Thymus (tissue), 11 donors: Measurements from ENCODE around the gene LPCAT3. TPM values are rescaled to one million over a fixed set of nuclear protein-coding genes. Genes with fewer than 3 reads are reported as not detected.

Experiments
- DNase-seq, 9 donors: peaks; one replicate each; pipeline ENCODE4 v3.0.0-alpha.2; 2013; ENCODE audit warnings: low spot score in 9 of 9, low read depth in 6 of 9, missing footprints in 1 of 9
- H3K27ac ChIP-seq, 2 donors: one replicate each; pipeline ENCODE4 v1.5.1; 2013; ENCODE audit warnings: control low read depth in 1 of 2, low read depth in 1 of 2, low read length in 1 of 2, mild to moderate bottlenecking in 1 of 2, moderate library complexity in 1 of 2
- H3K27me3 ChIP-seq, 2 donors: one replicate each; pipeline ENCODE4 v1.5.1; 2013; ENCODE audit warnings: low read length in 1 of 2; ENCODE audit not compliant: control insufficient read depth in 2 of 2, insufficient read depth in 1 of 2
- H3K36me3 ChIP-seq, 2 donors: one replicate each; pipeline ENCODE4 v1.5.1; 2013; ENCODE audit warnings: low read length in 1 of 2, mild to moderate bottlenecking in 1 of 2, moderate library complexity in 1 of 2; ENCODE audit not compliant: control insufficient read depth in 2 of 2, insufficient read depth in 2 of 2
- H3K4me1 ChIP-seq, 2 donors: one replicate each; pipeline ENCODE4 v1.5.1; 2013; ENCODE audit warnings: low read length in 2 of 2; ENCODE audit not compliant: control insufficient read depth in 2 of 2, insufficient read depth in 2 of 2
- H3K4me3 ChIP-seq, 2 donors: one replicate each; pipeline ENCODE4 v1.5.1; 2013; ENCODE audit warnings: low read length in 2 of 2, control low read depth in 1 of 2, mild to moderate bottlenecking in 1 of 2
- H3K9me3 ChIP-seq, 2 donors: one replicate each; pipeline ENCODE4 v1.5.1; 2013; ENCODE audit warnings: low read length in 1 of 2, mild to moderate bottlenecking in 1 of 2; ENCODE audit not compliant: control insufficient read depth in 2 of 2, insufficient read depth in 1 of 2
- WGBS: extraction: QIAGEN DNeasy Blood & Tissue Kit; methylation state at CpG from one replicate; pipeline ENCODE4 v1.1.7; 2013; 5-methylcytosine and 5-hydroxymethylcytosine counted together
- polyA plus RNA-seq: library from polyadenylated mRNA; stranded (reverse); fragments of 200-250 nt; gene quantifications from one replicate; pipeline ENCODE4 v1.2.3, GENCODE V29; 2013
- total RNA-seq: library from RNA; stranded (reverse); fragments of 120-200 nt; gene quantifications from one replicate; pipeline ENCODE4 v1.2.4, GENCODE V29; 2013
- donor health status: healthy.

LPCAT3 gene
- total and polyA plus RNA-seq, 2 donors: 16.1 to 28.2 TPM

GRCh38 chr12:6977653-6978052 lies 40.6 kb downstream of the LPCAT3 start:
- no peak overlapping the region for H3K27ac ChIP-seq
- WGBS: 93% methylated on average over 10 of the region's 10 CpGs

DNA sequence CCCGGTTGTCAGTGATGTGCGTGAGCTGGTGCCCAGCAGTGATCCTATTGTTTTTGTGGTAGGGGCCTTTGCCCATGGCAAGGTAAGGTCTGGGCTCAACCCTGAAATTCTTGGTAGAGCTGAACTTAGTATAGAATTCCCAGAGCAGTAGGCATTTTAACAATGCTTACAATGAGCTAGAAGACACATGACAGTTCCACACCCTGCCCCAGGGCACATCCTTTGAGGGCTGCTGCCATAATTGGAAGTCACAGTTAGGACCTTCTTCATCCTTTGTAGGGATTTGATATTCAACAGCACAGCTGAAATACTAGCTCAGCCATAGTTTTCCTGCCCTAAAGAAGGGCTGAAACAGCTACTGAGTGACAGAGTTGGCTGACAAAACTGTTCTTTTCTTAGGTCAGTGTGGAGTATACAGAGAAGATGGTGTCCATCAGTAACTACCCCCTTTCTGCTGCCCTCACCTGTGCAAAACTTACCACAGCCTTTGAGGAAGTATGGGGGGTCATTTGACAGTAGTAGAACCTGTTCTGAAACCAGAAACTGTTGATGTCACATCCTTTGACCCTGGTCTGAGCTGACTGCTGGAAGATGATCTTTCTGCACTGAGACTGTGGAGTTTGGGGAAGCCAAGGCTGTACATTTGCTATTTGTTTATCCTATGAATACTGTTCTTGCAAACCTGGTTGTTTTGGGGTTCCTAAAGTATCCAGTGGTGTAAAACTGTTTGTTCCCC lies 42.8 kb downstream of the LPCAT3 start:
- H3K27ac ChIP-seq: no peak overlapping the region
- 97% methylated on average over 2 of the region's 2 CpGs for WGBS
- no peak overlapping the region for H3K4me3 ChIP-seq
- H3K4me1 ChIP-seq: peaks cover 3 to 6% of the 10 kb centered on the region in 2 donors
- peaks cover 64 to 66% of the 10 kb centered on the region in 2 donors for H3K36me3 ChIP-seq
- no peaks in the 10 kb centered on the region for H3K9me3 ChIP-seq
- no peak for DNase-seq
- no peaks in the 10 kb centered on the region for H3K27me3 ChIP-seq

More at GRCh38 chr12:6977653-6978052, 40.6 kb downstream of the LPCAT3 start:
- Histone ChIP-seq H3K36me3 (peaks cover 86 to 88% of the 10 kb centered on the region in 2 donors), H3K9me3 (no peaks in the 10 kb centered on the region), H3K4me3 (no peak overlapping the region), H3K27me3 (no peaks in the 10 kb centered on the region), H3K4me1 (no peaks in the 10 kb centered on the region)
- no peak for DNase-seq

- no peaks in the 10 kb centered on the region for H3K9me3 ChIP-seq
- H3K27ac ChIP-seq: no peak overlapping the region
- WGBS: 98% methylated on average over 6 of the region's 6 CpGs
- H3K36me3 ChIP-seq: peaks cover 53 to 55% of the 10 kb centered on the region in 2 donors
- no peak for DNase-seq
- no peak overlapping the region for H3K4me3 ChIP-seq
- H3K4me1 ChIP-seq: peaks cover 6 to 15% of the 10 kb centered on the region in 2 donors
- no peaks in the 10 kb centered on the region for H3K27me3 ChIP-seq
Observed at GRCh38 chr12:6974180-6974579, 44.1 kb downstream of the LPCAT3 start.

DNA sequence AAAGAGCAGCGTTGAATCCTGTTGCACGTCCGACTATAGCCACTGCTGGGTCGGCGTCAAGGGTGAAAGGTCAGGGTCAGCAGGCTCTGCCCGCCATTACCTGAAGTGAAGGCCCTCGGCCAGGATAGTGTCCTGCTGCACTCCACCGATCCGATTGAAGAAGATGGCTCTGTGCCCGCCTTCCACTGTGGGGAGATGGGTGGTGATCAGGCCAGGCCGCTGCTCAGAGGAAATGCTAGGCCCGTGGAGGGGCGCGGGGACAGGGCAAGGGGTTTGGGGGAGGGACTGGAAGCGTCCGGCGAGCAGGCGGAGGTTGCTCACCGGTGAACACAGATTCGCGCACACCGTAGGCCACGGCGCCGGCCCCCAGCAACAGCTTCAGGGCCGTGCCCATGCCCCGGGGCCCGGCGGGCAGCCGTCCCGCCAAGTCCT lies 48.2 kb downstream of the LPCAT3 start:
- Histone ChIP-seq H3K4me1 (peaks cover 9 to 40% of the 10 kb centered on the region in 2 donors), H3K9me3 (no peaks in the 10 kb centered on the region), H3K4me3 (peak overlapping the region; percentile 57 to 95), H3K27me3 (no peaks in the 10 kb centered on the region), H3K27ac (peak overlapping the region; percentile 80 to 84), H3K36me3 (peaks cover 44 to 55% of the 10 kb centered on the region in 2 donors)
- DNase-seq: no peak
- under 1% methylated on average over 31 of the region's 31 CpGs for WGBS

DNA sequence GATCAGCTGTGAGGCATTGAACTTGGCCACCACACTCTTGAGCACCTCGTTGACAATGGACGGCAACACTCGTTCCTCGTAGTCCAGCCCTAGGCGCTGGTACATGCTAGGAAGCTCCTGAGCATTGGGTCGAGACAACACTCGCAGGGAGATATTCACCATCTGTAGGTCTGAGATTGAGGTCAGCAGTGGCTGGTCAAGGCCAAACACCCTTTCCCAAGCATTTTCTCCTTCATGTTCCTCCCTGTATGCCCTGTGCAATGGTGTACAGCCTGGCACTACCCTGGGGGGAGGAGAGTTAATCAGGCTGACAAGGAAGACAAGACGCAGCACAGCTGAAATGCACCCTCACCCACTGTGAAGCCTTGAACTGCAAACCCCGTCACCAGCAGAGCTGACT lies 49.9 kb downstream of the LPCAT3 start:
- H3K27ac ChIP-seq: no peak overlapping the region
- WGBS: 99% methylated on average over 9 of the region's 9 CpGs
- DNase-seq: no peak
- no peak overlapping the region for H3K4me3 ChIP-seq
- H3K4me1 ChIP-seq: peaks cover 9 to 47% of the 10 kb centered on the region in 2 donors
- H3K27me3 ChIP-seq: no peaks in the 10 kb centered on the region
- no peaks in the 10 kb centered on the region for H3K9me3 ChIP-seq
- H3K36me3 ChIP-seq: peaks cover 32 to 53% of the 10 kb centered on the region in 2 donors

DNA sequence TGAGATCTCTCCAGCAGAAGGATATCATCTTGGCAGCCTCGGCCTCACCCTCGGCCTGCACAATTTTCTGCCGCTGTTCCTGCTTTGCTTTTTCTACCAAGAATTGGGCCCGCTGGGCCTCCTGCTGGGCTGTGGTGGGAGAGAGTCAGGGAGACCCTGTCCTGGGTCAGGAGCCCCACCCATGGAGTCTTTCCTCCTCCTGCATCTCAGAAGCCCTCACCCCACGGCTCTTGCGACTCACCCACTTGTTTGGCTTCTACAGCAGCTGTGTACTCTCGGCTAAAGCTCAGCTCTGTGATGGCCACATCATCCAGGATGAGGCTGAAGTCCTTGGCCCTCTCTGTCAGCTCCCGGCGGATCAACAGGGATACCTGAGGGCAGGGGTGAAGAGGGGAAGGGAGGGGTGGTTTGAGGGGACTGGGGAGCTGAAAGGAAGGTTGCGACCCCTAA lies 50.6 kb downstream of the LPCAT3 start:
- H3K4me1 ChIP-seq: peaks cover 11 to 51% of the 10 kb centered on the region in 2 donors

DNA sequence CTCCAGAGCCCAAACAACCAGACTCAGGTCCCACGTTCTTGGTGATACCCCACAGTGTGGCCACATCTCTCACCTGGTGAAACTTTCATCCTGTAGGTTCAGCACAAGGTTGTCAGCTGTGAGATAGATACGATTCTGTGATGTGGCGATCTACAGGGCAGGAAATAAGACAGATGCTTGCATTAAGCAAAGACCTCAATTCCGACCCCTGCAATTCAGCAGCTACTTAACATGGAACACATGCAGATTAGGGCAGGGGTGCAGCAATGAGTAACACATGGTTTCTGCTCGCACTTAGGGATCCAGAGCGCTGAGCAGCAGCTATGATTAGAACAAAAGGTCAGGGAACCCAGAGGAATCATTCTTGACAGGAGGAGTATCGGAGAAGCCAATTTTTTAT lies 51.9 kb downstream of the LPCAT3 start:
- Histone ChIP-seq H3K27ac (no peak overlapping the region), H3K9me3 (peaks cover 0 to 7% of the 10 kb centered on the region in 2 donors), H3K27me3 (no peaks in the 10 kb centered on the region), H3K4me3 (no peak overlapping the region), H3K36me3 (peaks cover 34 to 64% of the 10 kb centered on the region in 2 donors), H3K4me1 (peaks cover 18 to 59% of the 10 kb centered on the region in 2 donors)
- DNase-seq: no peak
- WGBS: 82% methylated on average over 7 of the region's 7 CpGs

More for the DNA sequence above, 50.6 kb downstream of the LPCAT3 start:
- WGBS: 98% methylated on average over 10 of the region's 10 CpGs
- H3K27ac ChIP-seq: no peak overlapping the region
- no peak for DNase-seq
- H3K9me3 ChIP-seq: peaks cover 0 to 3% of the 10 kb centered on the region in 2 donors
- no peaks in the 10 kb centered on the region for H3K27me3 ChIP-seq
- no peak overlapping the region for H3K4me3 ChIP-seq
- peaks cover 32 to 53% of the 10 kb centered on the region in 2 donors for H3K36me3 ChIP-seq

GRCh38 chr12:6965714-6966113 lies 52.6 kb downstream of the LPCAT3 start:
- H3K27me3 ChIP-seq: no peaks in the 10 kb centered on the region
- H3K4me1 ChIP-seq: peaks cover 22 to 65% of the 10 kb centered on the region in 2 donors
- H3K36me3 ChIP-seq: peaks cover 41 to 70% of the 10 kb centered on the region in 2 donors
- DNase-seq: no peak
- 95% methylated on average over 4 of the region's 4 CpGs for WGBS
- H3K27ac ChIP-seq: no peak overlapping the region
- H3K9me3 ChIP-seq: peaks cover 0 to 7% of the 10 kb centered on the region in 2 donors
- no peak overlapping the region for H3K4me3 ChIP-seq

GRCh38 chr12:6965026-6965661 lies 53.1 kb downstream of the LPCAT3 start:
- H3K9me3 ChIP-seq: peaks cover 0 to 7% of the 10 kb centered on the region in 2 donors
- peaks cover 24 to 70% of the 10 kb centered on the region in 2 donors for H3K4me1 ChIP-seq
- no peaks in the 10 kb centered on the region for H3K27me3 ChIP-seq
- no peak overlapping the region for H3K4me3 ChIP-seq
- peak overlapping the region; percentile 50 to 64 for H3K27ac ChIP-seq
- H3K36me3 ChIP-seq: peaks cover 47 to 76% of the 10 kb centered on the region in 2 donors
- WGBS: 35% methylated on average over 12 of the region's 12 CpGs
- peak; percentile 73 to 92 (median 83) for DNase-seq
